Measurements from ENCODE around the gene TF.

Gene TF

GRCh38 chr3:133829310-133829707 is 83.1 kb downstream of the TF start:
- DNase-seq (ENCODE audit: low read depth, low spot score): no peak
- Histone ChIP-seq H3K27ac (no peak overlapping the region), H3K9ac (ENCODE audit: insufficient read length) (no peak overlapping the region), H3K4me3 (no peak overlapping the region), H3K36me3 (ENCODE audit: insufficient read depth, low read length) (no peaks in the 10 kb centered on the region), H3K9me3 (ENCODE audit: low read depth, low read length) (no peaks in the 10 kb centered on the region)
- TF ChIP-seq POLR2AphosphoS5 (IDR thresholded peaks at IDR 0.05; ENCODE audit: borderline replicate concordance, low read depth, low read length) (no peak), FOXP2 (optimal IDR thresholded peaks at IDR 0.05; ENCODE audit: control extremely low read depth, extremely low read length, insufficient read depth) (no peak), EZH2 (IDR thresholded peaks at IDR 0.05) (no peak)

- Histone ChIP-seq H3K9ac (ENCODE audit: insufficient read length) (no peak overlapping the region), H3K27ac (no peak overlapping the region), H3K9me3 (ENCODE audit: low read depth, low read length) (no peaks in the 10 kb centered on the region), H3K36me3 (ENCODE audit: insufficient read depth, low read length) (no peaks in the 10 kb centered on the region), H3K4me3 (no peak overlapping the region)
- no peak for TF ChIP-seq POLR2AphosphoS5 (IDR thresholded peaks at IDR 0.05; ENCODE audit: borderline replicate concordance, low read depth, low read length)
- no peak for TF ChIP-seq FOXP2 (optimal IDR thresholded peaks at IDR 0.05; ENCODE audit: control extremely low read depth, extremely low read length, insufficient read depth)
- no peak for TF ChIP-seq EZH2 (IDR thresholded peaks at IDR 0.05)
- DNase-seq (ENCODE audit: low read depth, low spot score): no peak
Measured at GRCh38 chr3:133830071-133830470, 83.9 kb downstream of the TF start.

- H3K27ac ChIP-seq: no peak overlapping the region
- no peak for DNase-seq (ENCODE audit: low read depth, low spot score)
- no peak overlapping the region for H3K4me3 ChIP-seq
Measured at GRCh38 chr3:133831966-133832801, 86.0 kb downstream of the TF start.

GRCh38 chr3:133832802-133833144 is 86.6 kb downstream of the TF start:
- no peak overlapping the region for H3K27ac ChIP-seq
- TF ChIP-seq FOXP2 (optimal IDR thresholded peaks at IDR 0.05; ENCODE audit: control extremely low read depth, extremely low read length, insufficient read depth) (no peak), POLR2AphosphoS5 (IDR thresholded peaks at IDR 0.05; ENCODE audit: borderline replicate concordance, low read depth, low read length) (no peak), EZH2 (IDR thresholded peaks at IDR 0.05) (no peak)
- DNase-seq (ENCODE audit: low read depth, low spot score): no peak
- no peaks in the 10 kb centered on the region for H3K9me3 ChIP-seq (ENCODE audit: low read depth, low read length)
- no peak overlapping the region for H3K4me3 ChIP-seq
- H3K9ac ChIP-seq (ENCODE audit: insufficient read length): no peak overlapping the region
- no peaks in the 10 kb centered on the region for H3K36me3 ChIP-seq (ENCODE audit: insufficient read depth, low read length)

More at GRCh38 chr3:133831966-133832801, 86.0 kb downstream of the TF start:
- Histone ChIP-seq H3K9me3 (ENCODE audit: low read depth, low read length) (no peaks in the 10 kb centered on the region), H3K36me3 (ENCODE audit: insufficient read depth, low read length) (no peaks in the 10 kb centered on the region), H3K9ac (ENCODE audit: insufficient read length) (no peak overlapping the region)
- TF ChIP-seq EZH2 (IDR thresholded peaks at IDR 0.05) (no peak), POLR2AphosphoS5 (IDR thresholded peaks at IDR 0.05; ENCODE audit: borderline replicate concordance, low read depth, low read length) (no peak), FOXP2 (optimal IDR thresholded peaks at IDR 0.05; ENCODE audit: control extremely low read depth, extremely low read length, insufficient read depth) (no peak)

GRCh38 chr3:133833267-133833666 is 87.1 kb downstream of the TF start:
- Histone ChIP-seq H3K4me3 (no peak overlapping the region), H3K9me3 (ENCODE audit: low read depth, low read length) (no peaks in the 10 kb centered on the region), H3K36me3 (ENCODE audit: insufficient read depth, low read length) (no peaks in the 10 kb centered on the region), H3K27ac (no peak overlapping the region), H3K9ac (ENCODE audit: insufficient read length) (no peak overlapping the region)
- TF ChIP-seq EZH2 (IDR thresholded peaks at IDR 0.05) (no peak), FOXP2 (optimal IDR thresholded peaks at IDR 0.05; ENCODE audit: control extremely low read depth, extremely low read length, insufficient read depth) (no peak), POLR2AphosphoS5 (IDR thresholded peaks at IDR 0.05; ENCODE audit: borderline replicate concordance, low read depth, low read length) (no peak)
- no peak for DNase-seq (ENCODE audit: low read depth, low spot score)

- no peak for TF ChIP-seq EZH2 (IDR thresholded peaks at IDR 0.05)
- no peak for TF ChIP-seq FOXP2 (optimal IDR thresholded peaks at IDR 0.05; ENCODE audit: control extremely low read depth, extremely low read length, insufficient read depth)
- TF ChIP-seq POLR2AphosphoS5 (IDR thresholded peaks at IDR 0.05; ENCODE audit: borderline replicate concordance, low read depth, low read length): no peak
- H3K36me3 ChIP-seq (ENCODE audit: insufficient read depth, low read length): no peaks in the 10 kb centered on the region
- no peak overlapping the region for H3K9ac ChIP-seq (ENCODE audit: insufficient read length)
- H3K4me3 ChIP-seq: no peak overlapping the region
- H3K27ac ChIP-seq: no peak overlapping the region
- no peak for DNase-seq (ENCODE audit: low read depth, low spot score)
- H3K9me3 ChIP-seq (ENCODE audit: low read depth, low read length): no peaks in the 10 kb centered on the region
Measured at GRCh38 chr3:133833880-133834620, 87.9 kb downstream of the TF start.

- no peak for DNase-seq (ENCODE audit: low read depth, low spot score)
- H3K9me3 ChIP-seq (ENCODE audit: low read depth, low read length): no peaks in the 10 kb centered on the region
- TF ChIP-seq POLR2AphosphoS5 (IDR thresholded peaks at IDR 0.05; ENCODE audit: borderline replicate concordance, low read depth, low read length) (no peak), FOXP2 (optimal IDR thresholded peaks at IDR 0.05; ENCODE audit: control extremely low read depth, extremely low read length, insufficient read depth) (no peak)
- no peaks in the 10 kb centered on the region for H3K36me3 ChIP-seq (ENCODE audit: insufficient read depth, low read length)
- H3K9ac ChIP-seq (ENCODE audit: insufficient read length): no peak overlapping the region
- no peak overlapping the region for H3K4me3 ChIP-seq
- H3K27ac ChIP-seq: no peak overlapping the region
Measured at GRCh38 chr3:133834621-133835417, 88.6 kb downstream of the TF start.

- no peaks in the 10 kb centered on the region for H3K36me3 ChIP-seq (ENCODE audit: insufficient read depth, low read length)
- no peak for DNase-seq (ENCODE audit: low read depth, low spot score)
- no peak overlapping the region for H3K4me3 ChIP-seq
- no peaks in the 10 kb centered on the region for H3K9me3 ChIP-seq (ENCODE audit: low read depth, low read length)
- H3K27ac ChIP-seq: no peak overlapping the region
- H3K9ac ChIP-seq (ENCODE audit: insufficient read length): no peak overlapping the region
- TF ChIP-seq FOXP2 (optimal IDR thresholded peaks at IDR 0.05; ENCODE audit: control extremely low read depth, extremely low read length, insufficient read depth) (no peak), EZH2 (IDR thresholded peaks at IDR 0.05) (no peak), POLR2AphosphoS5 (IDR thresholded peaks at IDR 0.05; ENCODE audit: borderline replicate concordance, low read depth, low read length) (no peak)
Measured at GRCh38 chr3:133835418-133835743, 89.2 kb downstream of the TF start.
